GM19468 (cell line): Measurements from ENCODE around the gene PYCR2.
"Not testable (repeated sequence)": the region's sequence is repeated elsewhere in the genome, so short reads cannot be mapped to it uniquely, and the experiment has no call there.

ENCODE experiments used
- ATAC-seq: cut with Tn5 transposase; IDR thresholded peaks from one replicate; pipeline ENCODE4 v1.9.1; 2021; ENCODE audit warnings: mild to moderate bottlenecking, moderate library complexity, moderate number of reproducible peaks; ENCODE audit not compliant: unreplicated experiment; ENCODE audit errors: extremely low read depth

Gene PYCR2

GRCh38 chr1:225896937-225897549, 27.0 kb downstream of the PYCR2 start:
- peak; percentile 100 for ATAC-seq

DNA sequence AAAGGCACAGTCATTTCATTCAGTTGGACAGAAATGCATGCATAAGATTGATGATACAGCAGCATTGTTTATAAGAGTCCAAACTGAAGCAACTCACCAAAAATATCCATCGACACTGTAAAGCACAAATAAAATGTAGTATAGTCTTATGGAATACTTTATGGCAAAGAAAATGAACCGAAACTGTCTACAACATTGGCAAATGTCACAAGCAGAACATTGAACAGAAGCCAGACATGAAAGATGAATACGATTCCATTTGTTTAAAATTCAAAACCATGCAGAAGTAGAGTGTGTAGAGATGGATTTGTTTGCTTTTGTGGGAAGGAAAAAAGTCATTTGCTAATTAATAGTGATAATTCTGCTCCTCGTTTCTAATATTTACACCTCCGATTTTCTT, 27.6 kb downstream of the PYCR2 start:
- no peak for ATAC-seq

GRCh38 chr1:225892307-225892706, 31.7 kb downstream of the PYCR2 start:
- ATAC-seq: no peak

DNA sequence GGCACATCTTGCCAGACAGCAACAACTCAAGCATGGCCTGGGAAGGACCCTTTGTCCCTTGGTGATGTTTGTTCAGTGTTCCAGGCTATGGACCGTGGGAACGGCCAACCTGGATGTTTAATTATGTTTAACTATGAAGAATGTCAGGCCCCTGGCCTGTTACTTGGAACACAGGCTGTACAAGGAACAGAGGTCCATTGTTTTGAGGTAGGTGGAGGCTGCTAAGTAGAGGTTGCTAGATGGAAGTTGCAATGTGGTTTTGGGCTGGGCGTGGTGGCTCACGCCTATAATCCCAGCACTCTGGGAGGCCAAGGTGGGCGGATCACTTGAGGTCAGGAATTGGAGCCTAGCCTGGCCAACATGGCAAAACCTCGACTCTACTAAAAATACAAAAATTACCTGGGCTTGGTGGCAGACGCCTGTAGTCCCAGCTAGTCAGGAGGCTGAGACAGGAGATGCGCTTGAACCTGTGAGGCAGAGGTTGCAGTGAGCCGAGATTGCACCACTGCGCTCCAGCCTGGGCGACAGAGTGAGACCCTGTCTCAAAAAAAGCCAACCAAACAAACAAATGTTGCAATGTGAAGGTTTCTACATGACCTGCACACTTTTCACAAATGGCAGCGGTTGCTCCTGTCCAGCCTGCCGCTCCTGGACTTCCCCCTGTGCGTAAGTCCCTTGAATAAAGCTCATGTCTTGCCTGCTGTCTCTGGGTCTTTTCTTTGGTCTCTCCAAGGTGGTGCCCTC, 32.6 kb downstream of the PYCR2 start:
- no peak for ATAC-seq

DNA sequence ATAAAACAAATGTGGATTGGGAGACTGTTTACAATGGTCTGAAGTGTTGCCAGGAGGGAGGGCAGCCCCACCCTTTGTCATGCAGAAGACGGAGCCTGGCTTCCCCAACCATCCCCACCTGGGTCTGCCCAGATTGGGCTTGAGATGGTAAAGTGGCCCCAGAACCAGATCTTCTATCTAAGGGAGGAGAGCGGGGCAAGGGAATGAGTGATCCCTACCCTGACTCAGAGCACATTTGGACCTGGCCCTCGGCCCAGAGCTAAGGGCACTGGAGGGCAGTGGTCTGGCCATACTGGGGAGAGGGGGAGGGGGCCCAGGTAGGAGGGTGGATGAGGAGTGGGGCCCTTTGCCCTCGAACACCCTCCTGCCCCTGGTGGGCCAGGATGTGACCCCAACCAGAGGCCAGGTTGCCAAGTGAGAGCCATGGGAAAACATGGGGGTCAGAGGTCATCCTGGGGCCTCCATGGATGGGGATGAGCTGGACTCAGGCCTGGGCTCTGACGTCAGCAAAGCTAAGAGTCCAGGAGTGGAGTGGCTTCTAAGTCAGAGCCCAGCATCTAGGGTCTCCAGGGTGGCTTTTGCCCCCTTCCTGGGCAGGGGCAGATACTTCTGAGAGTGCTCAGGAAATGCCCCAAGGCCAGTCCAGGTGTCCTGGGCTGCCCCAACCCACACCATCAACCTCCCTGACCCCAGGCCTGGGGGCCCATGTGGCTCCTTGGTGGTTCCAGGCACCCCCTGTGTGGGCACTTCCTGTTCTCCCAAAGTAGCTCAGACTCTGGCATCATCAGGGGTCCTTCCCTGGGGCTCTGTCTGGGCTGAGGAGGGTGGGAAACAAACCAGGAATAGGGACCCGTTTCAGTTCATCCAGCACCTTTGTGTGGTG, 33.5 kb downstream of the PYCR2 start:
- no peak for ATAC-seq

- no peak for ATAC-seq
These were observed 34.3 kb downstream of the PYCR2 start for GRCh38 chr1:225889743-225890142.

DNA sequence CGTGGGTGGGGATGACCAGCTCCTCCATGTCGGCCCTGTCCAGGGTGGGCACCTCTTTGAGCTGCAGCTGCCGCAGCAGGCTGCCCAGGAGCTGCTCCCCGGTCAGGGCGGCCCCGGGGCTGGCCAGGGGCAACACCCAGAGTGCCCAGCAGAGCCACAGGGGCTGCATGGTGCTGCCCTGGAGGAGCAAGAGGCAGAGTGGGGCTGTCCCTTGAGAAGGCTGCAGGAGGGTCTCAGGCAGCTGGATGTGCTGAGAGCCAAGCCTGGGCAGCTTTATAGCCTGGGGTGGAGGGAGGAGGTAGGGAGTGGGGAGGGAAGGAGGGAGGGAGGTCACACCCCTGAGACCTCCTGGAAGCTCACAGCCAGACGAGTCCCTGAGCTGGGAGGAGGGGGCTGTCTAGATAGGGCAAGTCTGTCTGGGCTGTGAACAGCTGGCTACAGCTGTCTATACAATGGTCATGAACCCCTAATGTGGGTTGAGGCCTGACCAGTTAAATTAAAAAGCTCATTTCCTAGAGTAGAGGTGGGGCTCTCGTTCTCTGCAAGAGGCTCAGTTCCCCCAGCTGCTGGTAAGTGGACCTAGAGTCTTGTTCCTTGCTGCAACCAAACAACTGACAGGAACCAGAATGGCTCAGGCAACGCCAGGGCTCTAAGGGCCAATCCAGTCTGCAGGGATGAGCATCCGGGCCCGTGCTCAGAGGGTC, 35.0 kb downstream of the PYCR2 start, which contains the start of gene LEFTY1:
Gene LEFTY1 (minus strand): TSS at position 249 of the 704 bp plus-strand sequence. CDS start 80 bp downstream, at position 169.
- ATAC-seq: no peak

DNA sequence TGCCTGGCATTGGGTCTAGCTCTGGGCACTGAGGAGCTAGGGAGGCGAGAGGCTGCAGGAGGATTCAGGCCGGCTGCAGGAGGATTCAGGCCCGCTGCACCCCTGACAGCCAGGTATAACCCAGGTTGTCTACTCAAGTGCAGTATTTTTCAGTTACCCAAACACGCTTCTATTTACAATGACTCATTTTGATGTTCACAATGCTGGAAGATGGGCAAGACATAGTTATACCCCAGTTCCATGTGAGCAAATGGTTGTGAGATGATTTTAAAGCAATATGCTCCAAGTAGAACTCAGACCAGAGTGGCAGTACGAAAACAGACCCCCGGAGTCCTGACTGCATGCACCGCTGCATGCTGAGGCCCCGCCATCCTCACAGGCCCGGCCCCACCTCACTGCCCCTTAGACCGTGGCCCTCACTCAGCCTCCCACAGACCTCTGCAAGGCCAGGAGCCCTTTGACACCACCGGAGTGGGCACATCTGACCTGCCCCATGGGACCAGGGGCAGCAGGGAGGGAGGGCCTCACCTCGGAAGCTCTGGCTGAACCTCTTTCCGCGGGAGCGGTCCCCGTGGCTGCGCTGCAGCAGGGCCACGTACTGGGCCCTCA, 35.7 kb downstream of the PYCR2 start:
- ATAC-seq: no peak

DNA sequence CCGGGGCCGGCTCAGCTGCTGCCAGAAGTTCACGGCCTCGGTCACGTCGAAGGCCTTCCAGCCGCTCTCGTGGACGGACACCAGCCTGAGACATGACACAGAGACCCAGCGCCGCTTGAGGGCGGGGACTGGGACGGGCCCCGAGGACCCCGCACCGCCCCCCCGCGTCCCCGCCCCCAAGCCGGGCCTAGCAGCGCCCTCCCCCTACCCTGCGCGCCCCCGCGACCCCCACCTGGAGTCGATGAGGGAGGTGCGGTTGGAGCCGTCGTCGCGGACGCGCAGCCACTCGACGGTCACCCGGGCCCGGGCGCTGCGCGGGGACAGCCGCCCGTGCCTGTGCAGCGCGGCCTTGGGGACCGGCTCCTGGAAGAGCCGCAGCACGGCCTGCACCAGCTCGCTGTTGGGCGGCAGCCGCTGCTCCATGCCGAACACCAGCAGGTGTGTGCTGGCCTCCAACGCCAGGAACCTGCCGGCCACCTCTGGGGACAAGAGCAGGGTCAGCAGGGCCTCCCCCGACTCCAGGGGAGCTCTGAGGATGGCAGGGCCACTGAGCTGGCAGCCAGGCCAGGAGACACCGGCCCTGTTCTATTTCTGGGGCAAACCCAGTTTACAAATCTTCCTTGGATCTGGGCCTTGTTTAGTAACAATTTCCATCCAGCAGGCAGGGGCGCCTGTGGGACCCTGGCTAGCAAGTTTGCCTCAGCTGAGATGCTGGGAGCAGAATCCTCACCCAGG, 36.3 kb downstream of the PYCR2 start:
- ATAC-seq: not testable (repeated sequence)

- no peak for ATAC-seq
These were observed 37.1 kb downstream of the PYCR2 start for GRCh38 chr1:225887030-225887314.

GRCh38 chr1:225886159-225887029, 37.7 kb downstream of the PYCR2 start:
- no peak for ATAC-seq

GRCh38 chr1:225885336-225885735, 38.7 kb downstream of the PYCR2 start:
- ATAC-seq: no peak

DNA sequence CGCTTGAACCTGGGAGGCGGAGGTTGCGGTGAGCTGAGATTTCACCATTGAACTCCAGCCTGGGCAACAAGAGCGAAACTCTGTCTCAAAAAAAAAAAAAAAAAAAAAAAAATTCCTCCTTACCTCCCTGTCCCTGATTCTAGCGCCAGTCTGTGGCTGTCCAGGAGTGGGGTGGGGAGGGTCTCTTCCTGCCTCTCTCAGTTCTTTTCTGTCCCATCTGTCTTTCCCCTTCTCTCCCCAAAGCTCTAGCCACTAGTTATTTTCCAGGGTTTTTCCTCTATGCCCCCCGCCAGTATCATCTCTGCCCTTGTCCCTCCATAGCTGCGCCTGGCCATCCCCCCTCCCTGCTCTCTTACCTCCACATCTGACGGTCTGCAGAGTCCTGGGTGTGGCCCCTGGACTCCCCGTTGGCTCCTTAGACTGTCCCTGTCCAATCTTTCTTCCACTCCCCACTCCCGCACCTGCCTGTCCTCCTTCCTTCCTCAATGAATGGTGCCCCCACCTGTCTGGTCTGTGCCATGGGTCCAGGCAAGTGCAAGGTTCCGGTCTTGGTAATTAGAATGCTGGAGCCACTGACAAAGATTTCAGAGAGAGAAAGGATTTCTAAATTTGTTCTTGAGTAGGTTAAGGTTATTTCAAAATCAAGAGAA, 40.3 kb downstream of the PYCR2 start:
- no peak for ATAC-seq

GRCh38 chr1:225882694-225883615, 41.1 kb downstream of the PYCR2 start:
- no peak for ATAC-seq

GRCh38 chr1:225881959-225882693, 41.9 kb downstream of the PYCR2 start, which contains the start of gene TMEM63A:
TMEM63A (minus strand) TSS chr1:225882380; CDS start chr1:225877580, 4,800 bp downstream.
- ATAC-seq: peak; percentile 48
